ENCODE data around the gene CPNE8. TPM values are rescaled to one million over a fixed set of nuclear protein-coding genes. Genes with fewer than 3 reads are reported as not detected.

CPNE8 gene
- total and polyA plus RNA-seq, 5 donors from 2014 or later = 0.73 to 10.3 (median 1.5) TPM

DNA sequence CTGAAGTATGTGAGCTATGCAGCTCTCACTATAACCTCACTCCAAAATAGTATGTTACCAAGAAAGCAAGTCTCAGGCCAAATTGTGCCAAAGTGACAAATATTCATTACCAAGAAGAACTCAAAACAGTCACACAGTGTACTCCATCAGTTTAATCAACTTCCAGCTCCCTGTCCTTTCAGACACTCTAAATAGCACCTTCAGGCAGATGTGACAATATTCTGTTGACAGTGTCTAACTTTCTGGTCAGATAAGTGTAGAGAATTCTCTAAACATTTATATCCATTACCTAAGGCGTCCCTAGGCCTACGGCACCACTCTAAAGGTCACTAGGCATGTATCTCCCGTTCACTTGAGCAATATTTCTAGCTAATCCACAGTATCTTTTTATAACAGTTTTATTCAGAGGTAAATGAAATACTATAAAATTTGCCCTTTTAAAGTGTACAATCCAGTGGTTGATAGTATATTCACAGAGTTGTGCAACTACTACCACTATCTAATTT is 21.7 kb downstream of the CPNE8 start:
- DNase-seq = no peak
- no peaks in the 10 kb centered on the region for H3K36me3 Mint-ChIP-seq
- H3K4me1 ChIP-seq (ENCODE audit: control insufficient read depth, insufficient read depth, low read length, poor library complexity, severe bottlenecking) = no peaks in the 10 kb centered on the region
- H3K27me3 Mint-ChIP-seq = no peaks in the 10 kb centered on the region
- no peaks in the 10 kb centered on the region for H3K36me3 ChIP-seq (ENCODE audit: control insufficient read depth, insufficient read depth, low read length)
- no peak overlapping the region for H3K27ac ChIP-seq (ENCODE audit: insufficient read depth, low read length, poor library complexity, severe bottlenecking)
- peaks cover 0 to 3% (median 0%) of the 10 kb centered on the region in 7 donors for H3K9me3 Mint-ChIP-seq
- no peak overlapping the region for H3K4me3 Mint-ChIP-seq
- H3K9me3 ChIP-seq (ENCODE audit: control insufficient read depth in 2 of 2, low read length in 2 of 2) = no peaks in the 10 kb centered on the region
- H3K4me3 ChIP-seq (ENCODE audit: low read depth, low read length) = no peak overlapping the region
- ATAC-seq (ENCODE audit: low read depth in 2 of 2) = no peak
- no peaks in the 10 kb centered on the region for H3K27me3 ChIP-seq (ENCODE audit: control insufficient read depth, insufficient read depth, low read length)
- no peak overlapping the region for H3K27ac Mint-ChIP-seq
- H3K4me1 Mint-ChIP-seq = peaks cover 0 to 3% (median 0%) of the 10 kb centered on the region in 4 donors

DNA sequence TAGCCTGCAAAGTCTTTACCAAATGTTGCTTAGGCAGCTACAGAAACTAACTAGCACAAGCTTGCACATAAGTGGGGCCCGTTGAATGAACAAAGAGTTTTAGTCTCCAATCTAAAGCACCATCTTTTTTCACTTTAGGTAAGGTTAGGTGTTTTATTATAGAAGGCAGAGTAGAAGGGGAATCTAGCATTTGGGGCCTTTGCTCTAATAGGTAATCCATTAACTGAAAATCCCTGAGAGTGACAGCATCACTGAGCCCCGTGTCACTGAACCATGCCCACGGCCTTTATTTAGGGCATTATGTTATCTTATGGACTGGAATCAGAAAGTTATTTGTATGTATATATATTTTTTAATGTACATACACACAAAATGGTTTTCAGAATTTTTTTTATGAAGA is 25.1 kb downstream of the CPNE8 start:
- Histone ChIP-seq H3K4me1 (ENCODE audit: control insufficient read depth, insufficient read depth, low read length, poor library complexity, severe bottlenecking) (no peaks in the 10 kb centered on the region), H3K4me3 (ENCODE audit: low read depth, low read length) (no peak overlapping the region), H3K9me3 (ENCODE audit: control insufficient read depth in 2 of 2, low read length in 2 of 2) (no peaks in the 10 kb centered on the region), H3K27ac (ENCODE audit: insufficient read depth, low read length, poor library complexity, severe bottlenecking) (no peak overlapping the region), H3K36me3 (ENCODE audit: control insufficient read depth, insufficient read depth, low read length) (no peaks in the 10 kb centered on the region), H3K27me3 (ENCODE audit: control insufficient read depth, insufficient read depth, low read length) (no peaks in the 10 kb centered on the region)
- DNase-seq = no peak
- Mint-ChIP-seq H3K9me3 (peaks cover 0 to 3% (median 0%) of the 10 kb centered on the region in 7 donors), H3K4me3 (no peak overlapping the region), H3K36me3 (no peaks in the 10 kb centered on the region), H3K27me3 (no peaks in the 10 kb centered on the region), H3K27ac (no peak overlapping the region), H3K4me1 (peaks cover 0 to 3% (median 0%) of the 10 kb centered on the region in 4 donors)
- ATAC-seq (ENCODE audit: low read depth in 2 of 2) = no peak

DNA sequence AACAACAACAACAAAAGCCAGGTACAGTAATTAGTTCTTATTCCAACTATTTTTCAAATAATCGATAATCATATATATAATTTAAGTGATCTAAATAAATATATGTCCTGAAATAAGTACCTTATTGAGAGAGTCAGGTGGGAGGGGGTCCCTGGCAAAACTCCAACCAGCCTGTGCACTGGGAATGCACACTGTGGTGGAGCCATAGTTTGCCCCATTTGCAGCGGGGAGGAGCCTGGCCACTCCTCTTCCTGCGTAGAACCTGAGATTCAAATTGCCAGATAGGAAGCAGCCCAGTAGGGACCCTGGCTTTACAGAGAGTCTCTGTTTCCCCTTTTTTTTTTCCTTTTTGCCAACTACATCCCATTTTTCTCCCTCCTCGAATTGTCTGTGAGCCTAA is 26.4 kb downstream of the CPNE8 start:
- Mint-ChIP-seq H3K9me3 (peaks cover 0 to 3% (median 0%) of the 10 kb centered on the region in 7 donors), H3K4me3 (no peak overlapping the region), H3K27ac (no peak overlapping the region), H3K27me3 (no peaks in the 10 kb centered on the region), H3K4me1 (peaks cover 0 to 3% (median 0%) of the 10 kb centered on the region in 4 donors), H3K36me3 (no peaks in the 10 kb centered on the region)
- Histone ChIP-seq H3K4me1 (ENCODE audit: control insufficient read depth, insufficient read depth, low read length, poor library complexity, severe bottlenecking) (no peaks in the 10 kb centered on the region), H3K4me3 (ENCODE audit: low read depth, low read length) (no peak overlapping the region), H3K36me3 (ENCODE audit: control insufficient read depth, insufficient read depth, low read length) (no peaks in the 10 kb centered on the region), H3K27ac (ENCODE audit: insufficient read depth, low read length, poor library complexity, severe bottlenecking) (no peak overlapping the region), H3K9me3 (ENCODE audit: control insufficient read depth in 2 of 2, low read length in 2 of 2) (no peaks in the 10 kb centered on the region), H3K27me3 (ENCODE audit: control insufficient read depth, insufficient read depth, low read length) (no peaks in the 10 kb centered on the region)
- no peak for DNase-seq
- no peak for ATAC-seq (ENCODE audit: low read depth in 2 of 2)

DNA sequence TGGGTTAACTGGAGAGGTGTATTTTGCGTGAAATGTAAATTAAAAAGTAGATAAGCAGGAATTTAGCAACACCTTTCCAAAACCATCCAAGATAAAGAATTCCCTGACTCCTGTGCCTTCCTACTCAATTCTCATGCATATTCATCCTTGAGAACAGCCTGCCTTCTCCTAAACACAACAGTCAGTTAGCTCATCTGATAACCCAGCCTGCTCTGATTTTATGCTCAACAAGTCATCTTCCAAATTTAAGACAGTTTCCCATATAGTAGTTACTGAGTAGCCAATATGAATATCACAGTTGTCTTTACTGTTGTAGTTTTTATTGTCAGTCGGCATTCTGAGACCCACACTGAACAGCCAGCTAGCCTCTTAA is 27.1 kb downstream of the CPNE8 start:
- Histone ChIP-seq H3K27me3 (ENCODE audit: control insufficient read depth, insufficient read depth, low read length) (no peaks in the 10 kb centered on the region), H3K27ac (ENCODE audit: insufficient read depth, low read length, poor library complexity, severe bottlenecking) (no peak overlapping the region), H3K4me3 (ENCODE audit: low read depth, low read length) (no peak overlapping the region), H3K9me3 (ENCODE audit: control insufficient read depth in 2 of 2, low read length in 2 of 2) (no peaks in the 10 kb centered on the region), H3K36me3 (ENCODE audit: control insufficient read depth, insufficient read depth, low read length) (no peaks in the 10 kb centered on the region), H3K4me1 (ENCODE audit: control insufficient read depth, insufficient read depth, low read length, poor library complexity, severe bottlenecking) (no peaks in the 10 kb centered on the region)
- H3K36me3 Mint-ChIP-seq = no peaks in the 10 kb centered on the region
- peaks cover 0 to 2% (median 0%) of the 10 kb centered on the region in 4 donors for H3K4me1 Mint-ChIP-seq
- H3K4me3 Mint-ChIP-seq = no peak overlapping the region
- no peak for ATAC-seq (ENCODE audit: low read depth in 2 of 2)
- H3K27me3 Mint-ChIP-seq = no peaks in the 10 kb centered on the region
- no peak for DNase-seq
- no peak overlapping the region for H3K27ac Mint-ChIP-seq
- peaks cover 0 to 3% (median 1%) of the 10 kb centered on the region in 7 donors for H3K9me3 Mint-ChIP-seq

DNA sequence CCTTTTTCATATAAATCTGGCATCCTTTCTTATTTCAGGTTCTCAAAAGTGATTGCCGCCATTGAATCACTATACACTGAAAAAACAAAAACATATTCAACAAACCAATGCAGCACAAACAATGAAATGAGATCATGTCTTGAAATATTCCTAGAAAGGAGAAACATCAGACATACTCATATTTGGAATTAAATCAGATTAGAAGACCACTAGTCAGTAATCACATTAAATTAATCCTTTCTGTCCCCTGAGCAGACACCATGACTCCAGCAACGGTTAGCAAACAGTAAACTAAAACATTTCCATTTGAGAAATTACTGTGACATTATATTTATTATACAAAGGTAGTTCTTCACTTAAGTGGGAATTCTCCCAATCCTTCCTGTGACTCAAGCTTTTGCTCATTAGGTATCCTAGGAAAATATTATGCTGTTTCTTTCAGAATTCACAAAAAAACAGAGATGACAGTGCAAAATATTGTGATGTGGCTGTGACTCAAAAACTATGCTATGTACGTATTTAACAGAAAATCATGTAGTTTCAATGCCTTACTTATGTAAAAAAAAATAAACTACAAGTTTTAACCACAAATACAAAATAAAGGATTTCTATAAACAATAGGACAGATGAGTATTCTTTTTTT is 29.7 kb downstream of the CPNE8 start:
- peaks cover 0 to 3% (median under 1%) of the 10 kb centered on the region in 4 donors for H3K4me1 Mint-ChIP-seq
- H3K4me1 ChIP-seq (ENCODE audit: control insufficient read depth, insufficient read depth, low read length, poor library complexity, severe bottlenecking) = no peaks in the 10 kb centered on the region
- H3K27ac ChIP-seq (ENCODE audit: insufficient read depth, low read length, poor library complexity, severe bottlenecking) = no peak overlapping the region
- no peaks in the 10 kb centered on the region for H3K36me3 Mint-ChIP-seq
- no peaks in the 10 kb centered on the region for H3K27me3 Mint-ChIP-seq
- H3K9me3 Mint-ChIP-seq = peaks cover 0 to 3% (median 0%) of the 10 kb centered on the region in 7 donors
- no peaks in the 10 kb centered on the region for H3K36me3 ChIP-seq (ENCODE audit: control insufficient read depth, insufficient read depth, low read length)
- DNase-seq = no peak
- H3K27ac Mint-ChIP-seq = no peak overlapping the region
- ATAC-seq (ENCODE audit: low read depth in 2 of 2) = no peak
- H3K4me3 Mint-ChIP-seq = no peak overlapping the region
- no peaks in the 10 kb centered on the region for H3K9me3 ChIP-seq (ENCODE audit: control insufficient read depth in 2 of 2, low read length in 2 of 2)
- H3K4me3 ChIP-seq (ENCODE audit: low read depth, low read length) = no peak overlapping the region
- H3K27me3 ChIP-seq (ENCODE audit: control insufficient read depth, insufficient read depth, low read length) = no peaks in the 10 kb centered on the region

DNA sequence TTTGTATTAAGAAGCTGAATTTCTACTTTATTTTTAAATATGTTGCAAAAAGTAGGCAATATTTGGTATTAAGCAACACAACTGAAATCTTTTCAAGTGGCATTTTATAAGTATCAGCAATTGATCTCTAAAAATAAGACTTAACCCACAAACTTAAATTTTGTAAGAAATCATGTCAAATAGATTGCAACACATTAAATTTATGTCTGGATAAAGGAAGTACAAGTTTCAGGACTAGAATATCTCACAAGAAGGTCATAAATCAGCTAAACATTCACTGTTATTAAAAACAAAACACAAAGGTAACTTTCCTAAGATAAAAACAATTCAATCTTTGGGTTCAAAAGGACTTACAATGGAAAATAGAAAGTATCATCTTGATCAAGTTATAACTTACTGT is 32.8 kb downstream of the CPNE8 start:
- Histone ChIP-seq H3K4me1 (ENCODE audit: control insufficient read depth, insufficient read depth, low read length, poor library complexity, severe bottlenecking) (no peaks in the 10 kb centered on the region), H3K27ac (ENCODE audit: insufficient read depth, low read length, poor library complexity, severe bottlenecking) (no peak overlapping the region), H3K27me3 (ENCODE audit: control insufficient read depth, insufficient read depth, low read length) (no peaks in the 10 kb centered on the region), H3K9me3 (ENCODE audit: control insufficient read depth in 2 of 2, low read length in 2 of 2) (no peaks in the 10 kb centered on the region), H3K4me3 (ENCODE audit: low read depth, low read length) (no peak overlapping the region), H3K36me3 (ENCODE audit: control insufficient read depth, insufficient read depth, low read length) (no peaks in the 10 kb centered on the region)
- H3K27me3 Mint-ChIP-seq = no peaks in the 10 kb centered on the region
- peaks cover 0 to 4% (median 3%) of the 10 kb centered on the region in 4 donors for H3K4me1 Mint-ChIP-seq
- peaks cover 4% of the 10 kb centered on the region for H3K36me3 Mint-ChIP-seq
- DNase-seq = no peak
- no peak overlapping the region for H3K4me3 Mint-ChIP-seq
- ATAC-seq (ENCODE audit: low read depth in 2 of 2) = no peak
- H3K9me3 Mint-ChIP-seq = peaks cover 0 to 5% (median 2%) of the 10 kb centered on the region in 7 donors
- H3K27ac Mint-ChIP-seq = no peak overlapping the region

DNA sequence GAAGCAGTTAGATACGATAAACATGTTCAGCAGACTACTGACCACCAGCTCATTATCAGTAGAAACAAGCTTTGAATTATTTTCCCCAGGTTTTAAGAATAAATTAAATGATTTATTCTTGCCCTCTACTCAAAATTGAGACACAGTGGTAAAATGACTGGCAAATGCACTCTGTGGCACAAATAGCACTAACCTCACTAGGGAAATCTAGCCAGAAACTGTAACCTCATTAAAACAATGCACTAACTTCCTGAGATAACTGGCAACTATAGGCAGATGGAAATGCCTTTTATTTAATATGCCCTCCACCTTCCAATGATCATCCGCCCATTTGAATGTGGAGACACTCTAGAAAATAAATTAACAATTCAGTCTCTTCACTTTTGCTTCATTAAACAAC is 33.2 kb downstream of the CPNE8 start:
- DNase-seq (no peak), ATAC-seq (ENCODE audit: low read depth in 2 of 2) (no peak)
- Histone ChIP-seq H3K4me1 (ENCODE audit: control insufficient read depth, insufficient read depth, low read length, poor library complexity, severe bottlenecking) (no peaks in the 10 kb centered on the region), H3K9me3 (ENCODE audit: control insufficient read depth in 2 of 2, low read length in 2 of 2) (no peaks in the 10 kb centered on the region), H3K27ac (ENCODE audit: insufficient read depth, low read length, poor library complexity, severe bottlenecking) (no peak overlapping the region), H3K27me3 (ENCODE audit: control insufficient read depth, insufficient read depth, low read length) (no peaks in the 10 kb centered on the region), H3K36me3 (ENCODE audit: control insufficient read depth, insufficient read depth, low read length) (no peaks in the 10 kb centered on the region), H3K4me3 (ENCODE audit: low read depth, low read length) (no peak overlapping the region)
- peaks cover 4% of the 10 kb centered on the region for H3K36me3 Mint-ChIP-seq
- peaks cover 0 to 4% (median 3%) of the 10 kb centered on the region in 4 donors for H3K4me1 Mint-ChIP-seq
- no peak overlapping the region for H3K4me3 Mint-ChIP-seq
- no peak overlapping the region for H3K27ac Mint-ChIP-seq
- no peaks in the 10 kb centered on the region for H3K27me3 Mint-ChIP-seq
- H3K9me3 Mint-ChIP-seq = peaks cover 0 to 5% (median 2%) of the 10 kb centered on the region in 7 donors

DNA sequence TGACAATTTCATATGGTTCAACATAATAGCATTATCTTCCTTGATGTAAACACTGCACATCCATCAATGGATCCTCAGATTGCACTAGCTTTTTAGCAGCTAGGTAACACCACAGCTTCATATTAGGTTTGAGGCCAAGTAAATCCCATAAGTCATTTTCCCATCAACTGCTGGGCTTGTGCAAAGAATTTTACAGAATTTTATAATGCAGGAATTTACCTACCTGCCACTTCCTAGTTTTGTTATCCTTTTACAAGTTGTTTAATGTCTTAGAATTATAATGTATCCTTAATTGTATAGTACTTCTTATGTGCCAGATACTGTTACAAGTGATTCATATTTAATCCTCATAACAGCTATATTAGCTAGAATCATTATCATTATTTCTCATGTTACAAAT is 36.4 kb downstream of the CPNE8 start:
- H3K27ac Mint-ChIP-seq = no peak overlapping the region
- Histone ChIP-seq H3K27ac (ENCODE audit: insufficient read depth, low read length, poor library complexity, severe bottlenecking) (no peak overlapping the region), H3K27me3 (ENCODE audit: control insufficient read depth, insufficient read depth, low read length) (no peaks in the 10 kb centered on the region), H3K9me3 (ENCODE audit: control insufficient read depth in 2 of 2, low read length in 2 of 2) (no peaks in the 10 kb centered on the region), H3K36me3 (ENCODE audit: control insufficient read depth, insufficient read depth, low read length) (no peaks in the 10 kb centered on the region), H3K4me1 (ENCODE audit: control insufficient read depth, insufficient read depth, low read length, poor library complexity, severe bottlenecking) (no peaks in the 10 kb centered on the region), H3K4me3 (ENCODE audit: low read depth, low read length) (no peak overlapping the region)
- peaks cover 0 to 4% (median 2%) of the 10 kb centered on the region in 4 donors for H3K4me1 Mint-ChIP-seq
- ATAC-seq (ENCODE audit: low read depth in 2 of 2) (no peak), DNase-seq (no peak)
- H3K9me3 Mint-ChIP-seq = peaks cover 0 to 5% (median 2%) of the 10 kb centered on the region in 7 donors
- H3K36me3 Mint-ChIP-seq = peaks cover 4% of the 10 kb centered on the region
- H3K4me3 Mint-ChIP-seq = no peak overlapping the region
- no peaks in the 10 kb centered on the region for H3K27me3 Mint-ChIP-seq
